ENCODE measurements around the gene MARCHF5. TPM values are rescaled to one million over a fixed set of nuclear protein-coding genes. Genes with fewer than 3 reads are reported as not detected.
A peak's percentile ranks its signal among the peaks of the same experiment; 100 is the strongest.

The MARCHF5 gene
- total and polyA plus RNA-seq, 2 donors (not counting 3 experiments of a cell fraction or from before 2014, with no cell fraction given) = 23.4 to 48.0 TPM

GRCh38 chr10:92291921-92292845 lies 1.2 kb downstream of the MARCHF5 start:
- DNase-seq (ENCODE audit: low read depth, low spot score) (peak; percentile 71), FAIRE-seq (peak; percentile 73)
- CTCF ChIA-PET = interaction anchor here (0.6 to 3.7 kb wide), 18 partner anchors 8 to 207 kb away, joined by 3 to 87 read pairs (median 4); no protein-coding TSS in a partner anchor
- dilution Hi-C loops (cut with MboI; ENCODE audit: extremely low pct_ligation_motif_present, low sequenced_read_pairs) = no loop called here
- intact Hi-C loops (cut with micrococcal nuclease) = loop anchor here (1.0 to 5.0 kb wide), 6 partner anchors 52 to 282 kb away; partner anchors contain the start of gene IDE
- H2AFZ ChIP-seq (ENCODE audit: low read depth, low read length) = no peak overlapping the region
- no TSS peak for BruUV-seq (replicated peaks)
- no peaks in the 10 kb centered on the region for H3K9me1 ChIP-seq (replicated peaks; ENCODE audit: control insufficient read depth, extremely low read depth, insufficient read depth, low read length)
- H3K9me3 ChIP-seq (replicated peaks; ENCODE audit: control insufficient read depth, insufficient read depth, low read length) = no peaks in the 10 kb centered on the region
- H3K4me3 ChIP-seq (replicated peaks in 1 of 3; ENCODE audit: insufficient read depth in 1 of 3, low read depth in 1 of 3, low read length in 3 of 3) = peak overlapping the region; percentile 66 to 99 (median 79)
- H3K27ac ChIP-seq (ENCODE audit: insufficient read depth, low read depth, low read length) = peak overlapping the region; percentile 87
- peaks cover 0 to 1% of the 10 kb centered on the region in 2 experiments for H3K36me3 ChIP-seq (ENCODE audit: control insufficient read depth in 2 of 2, extremely low read depth in 1 of 2, insufficient read depth in 2 of 2, low read length in 2 of 2)
- POLR2A ChIA-PET = interaction anchor here (1.2 to 1.3 kb wide), 2 partner anchors 44 to 81 kb away, joined by 3 to 5 read pairs; no protein-coding TSS in a partner anchor
- H3K79me2 ChIP-seq (ENCODE audit: control insufficient read depth, insufficient read depth, low read length) = peaks cover 59% of the 10 kb centered on the region
- H4K20me1 ChIP-seq (replicated peaks; ENCODE audit: control insufficient read depth, extremely low read depth, insufficient read depth, low read length) = peaks cover 5% of the 10 kb centered on the region
- no peak for TF ChIP-seq POLR2AphosphoS5 (IDR thresholded peaks at IDR 0.05; ENCODE audit: insufficient read depth, low read depth, low read length)
- TF ChIP-seq JUN (IDR thresholded peaks at IDR 0.05; ENCODE audit: borderline replicate concordance, insufficient read depth, insufficient read length, low read depth) = peak; percentile 70
- TF ChIP-seq EZH2 (IDR thresholded peaks at IDR 0.05; ENCODE audit: borderline replicate concordance, low read depth, low read length, severe bottlenecking) = no peak
- peak; percentile 49 for TF ChIP-seq GATA2 (IDR thresholded peaks at IDR 0.05; ENCODE audit: insufficient read depth, insufficient read length, low read depth, low read length)
- TF ChIP-seq FOS (IDR thresholded peaks at IDR 0.05; ENCODE audit: borderline replicate concordance, insufficient read depth, low read length) = peak; percentile 73
- TF ChIP-seq MYC (IDR thresholded peaks at IDR 0.05; ENCODE audit: low read depth, low read length) = no peak
- TF ChIP-seq CTCF (IDR thresholded peaks at IDR 0.05; ENCODE audit: extremely low read depth in 1 of 2, insufficient read depth in 1 of 2, low read depth in 1 of 2, low read length in 2 of 2) = peak; percentile 45 to 54
- no peak for TF ChIP-seq POLR2A (IDR thresholded peaks at IDR 0.05; ENCODE audit: low read depth, low read length)
- TF ChIP-seq, protein P1, sequence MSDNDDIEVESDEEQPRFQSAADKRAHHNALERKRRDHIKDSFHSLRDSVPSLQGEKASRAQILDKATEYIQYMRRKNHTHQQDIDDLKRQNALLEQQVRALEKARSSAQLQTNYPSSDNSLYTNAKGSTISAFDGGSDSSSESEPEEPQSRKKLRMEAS (IDR thresholded peaks at IDR 0.05; ENCODE audit: insufficient read depth, insufficient read length) = no peak
- peaks cover 15% of the 10 kb centered on the region for H3K4me1 ChIP-seq (ENCODE audit: control insufficient read depth, extremely low read depth, insufficient read depth, low read length)
- peak overlapping the region; percentile 94 for H3K4me2 ChIP-seq (ENCODE audit: insufficient read depth, low read length)
- H3K27me3 ChIP-seq (ENCODE audit: control insufficient read depth in 2 of 2, insufficient read depth in 2 of 2, low read length in 2 of 2) = no peaks in the 10 kb centered on the region
- peak overlapping the region; percentile 87 for H3K9ac ChIP-seq (replicated peaks; ENCODE audit: extremely low read depth, insufficient read depth, low read length)

All from endothelial cell of umbilical vein (primary cell).